ENCODE measurements around the gene BRD4.

Gene BRD4

DNA sequence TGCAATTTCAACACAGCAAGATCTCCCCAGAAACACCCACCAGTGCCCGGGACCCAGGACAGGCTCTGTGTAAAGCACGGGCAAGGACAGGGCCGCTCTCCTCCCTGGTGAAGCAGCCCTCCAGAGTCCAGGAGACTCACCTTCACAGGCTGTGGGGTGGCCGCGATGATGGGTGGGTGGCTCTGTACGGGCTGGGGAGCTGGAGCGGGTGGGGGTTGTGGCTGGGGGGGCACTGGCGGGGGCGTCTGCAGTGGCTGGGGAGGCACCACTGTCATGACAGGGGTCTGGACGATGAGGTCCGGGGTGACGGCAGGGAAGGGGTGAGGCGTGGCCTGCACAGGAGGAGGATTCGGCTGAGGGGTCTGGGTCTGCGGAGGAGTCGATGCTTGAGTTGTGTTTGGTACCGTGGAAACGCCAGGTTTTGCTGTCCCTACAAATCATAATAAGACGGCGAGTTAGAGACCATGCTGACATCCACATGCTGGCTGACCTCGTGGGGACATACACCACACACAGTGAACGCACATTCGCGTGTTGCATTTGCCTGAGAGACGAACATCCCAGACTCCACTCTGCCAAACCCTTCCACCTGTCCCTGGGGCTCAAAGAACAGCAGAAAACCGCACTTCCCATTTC is 67.0 kb downstream of the BRD4 start (continued):
- TF ChIP-seq, protein P1, sequence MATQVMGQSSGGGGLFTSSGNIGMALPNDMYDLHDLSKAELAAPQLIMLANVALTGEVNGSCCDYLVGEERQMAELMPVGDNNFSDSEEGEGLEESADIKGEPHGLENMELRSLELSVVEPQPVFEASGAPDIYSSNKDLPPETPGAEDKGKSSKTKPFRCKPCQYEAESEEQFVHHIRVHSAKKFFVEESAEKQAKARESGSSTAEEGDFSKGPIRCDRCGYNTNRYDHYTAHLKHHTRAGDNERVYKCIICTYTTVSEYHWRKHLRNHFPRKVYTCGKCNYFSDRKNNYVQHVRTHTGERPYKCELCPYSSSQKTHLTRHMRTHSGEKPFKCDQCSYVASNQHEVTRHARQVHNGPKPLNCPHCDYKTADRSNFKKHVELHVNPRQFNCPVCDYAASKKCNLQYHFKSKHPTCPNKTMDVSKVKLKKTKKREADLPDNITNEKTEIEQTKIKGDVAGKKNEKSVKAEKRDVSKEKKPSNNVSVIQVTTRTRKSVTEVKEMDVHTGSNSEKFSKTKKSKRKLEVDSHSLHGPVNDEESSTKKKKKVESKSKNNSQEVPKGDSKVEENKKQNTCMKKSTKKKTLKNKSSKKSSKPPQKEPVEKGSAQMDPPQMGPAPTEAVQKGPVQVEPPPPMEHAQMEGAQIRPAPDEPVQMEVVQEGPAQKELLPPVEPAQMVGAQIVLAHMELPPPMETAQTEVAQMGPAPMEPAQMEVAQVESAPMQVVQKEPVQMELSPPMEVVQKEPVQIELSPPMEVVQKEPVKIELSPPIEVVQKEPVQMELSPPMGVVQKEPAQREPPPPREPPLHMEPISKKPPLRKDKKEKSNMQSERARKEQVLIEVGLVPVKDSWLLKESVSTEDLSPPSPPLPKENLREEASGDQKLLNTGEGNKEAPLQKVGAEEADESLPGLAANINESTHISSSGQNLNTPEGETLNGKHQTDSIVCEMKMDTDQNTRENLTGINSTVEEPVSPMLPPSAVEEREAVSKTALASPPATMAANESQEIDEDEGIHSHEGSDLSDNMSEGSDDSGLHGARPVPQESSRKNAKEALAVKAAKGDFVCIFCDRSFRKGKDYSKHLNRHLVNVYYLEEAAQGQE (tag by site-specific recombination; IDR thresholded peaks at IDR 0.05) = no peak
- no peak for TF ChIP-seq ZNF558 (tag by site-specific recombination; IDR thresholded peaks at IDR 0.05)
- no peak for TF ChIP-seq ZNF302 (tag by site-specific recombination; IDR thresholded peaks at IDR 0.05; ENCODE audit: low read depth)
- TF ChIP-seq ZNF510 (tag by site-specific recombination; IDR thresholded peaks at IDR 0.05; ENCODE audit: insufficient replicate concordance) = no peak

DNA sequence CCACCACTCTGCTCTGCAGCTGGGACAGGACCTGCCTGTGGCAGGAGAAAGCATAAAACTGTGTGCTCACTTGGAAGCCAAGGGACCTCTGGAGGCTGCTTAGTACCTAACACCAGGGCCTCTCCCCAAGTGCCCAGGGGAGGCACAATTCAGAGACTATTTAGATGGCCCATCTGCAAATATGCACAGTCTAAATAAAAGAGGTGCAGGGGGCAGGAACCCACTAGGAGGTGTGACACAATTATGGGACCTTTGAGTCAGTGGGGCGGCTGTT is 67.5 kb downstream of the BRD4 start:
- CTCF ChIA-PET = interaction anchor here (0.6 kb wide), 1 partner anchor 31 kb away, joined by 3 read pairs; no protein-coding TSS in a partner anchor
- no peaks in the 10 kb centered on the region for H3K9me3 ChIP-seq (ENCODE audit: control insufficient read depth, insufficient read depth, low read depth, low read length)
- H3K4me1 ChIP-seq (ENCODE audit: control insufficient read depth, insufficient read depth, low read length) = no peaks in the 10 kb centered on the region
- POLR2A ChIA-PET = no interaction called here
- no peak overlapping the region for H3K27ac ChIP-seq (ENCODE audit: extremely low read depth, low read depth, low read length)
- H3K4me3 ChIP-seq (ENCODE audit: low read depth, low read length) = no peak overlapping the region
- TF ChIP-seq ZNF433 (tag by site-specific recombination; IDR thresholded peaks at IDR 0.05; ENCODE audit: low read depth) (no peak), ZNF654 (tag by site-specific recombination; IDR thresholded peaks at IDR 0.05; ENCODE audit: low read depth) (no peak), ZNF184 (tag by site-specific recombination; IDR thresholded peaks at IDR 0.05) (no peak), ZNF211 (tag by site-specific recombination; IDR thresholded peaks at IDR 0.05; ENCODE audit: low read depth) (no peak), ZNF292 (tag by site-specific recombination; IDR thresholded peaks at IDR 0.05; ENCODE audit: borderline replicate concordance, low read depth) (no peak), ZNF221 (tag by site-specific recombination; IDR thresholded peaks at IDR 0.05; ENCODE audit: borderline replicate concordance) (no peak), ZNF792 (tag by site-specific recombination; IDR thresholded peaks at IDR 0.05) (no peak), ZXDB (tag by site-specific recombination; IDR thresholded peaks at IDR 0.05) (no peak), ZNF37A (tag by site-specific recombination; IDR thresholded peaks at IDR 0.05) (no peak), ZNF302 (tag by site-specific recombination; IDR thresholded peaks at IDR 0.05; ENCODE audit: low read depth) (no peak), SP3 (tag by site-specific recombination; IDR thresholded peaks at IDR 0.05) (no peak), ZFP69B (tag by site-specific recombination; IDR thresholded peaks at IDR 0.05) (no peak), ZNF16 (tag by site-specific recombination; IDR thresholded peaks at IDR 0.05; ENCODE audit: low read depth) (no peak), MEIS1 (CRISPR knock-in tag; IDR thresholded peaks at IDR 0.05; ENCODE audit: borderline replicate concordance) (no peak), ZNF416 (tag by site-specific recombination; IDR thresholded peaks at IDR 0.05) (no peak), ZNF140 (tag by site-specific recombination; IDR thresholded peaks at IDR 0.05) (no peak)
- TF ChIP-seq, protein P2, sequence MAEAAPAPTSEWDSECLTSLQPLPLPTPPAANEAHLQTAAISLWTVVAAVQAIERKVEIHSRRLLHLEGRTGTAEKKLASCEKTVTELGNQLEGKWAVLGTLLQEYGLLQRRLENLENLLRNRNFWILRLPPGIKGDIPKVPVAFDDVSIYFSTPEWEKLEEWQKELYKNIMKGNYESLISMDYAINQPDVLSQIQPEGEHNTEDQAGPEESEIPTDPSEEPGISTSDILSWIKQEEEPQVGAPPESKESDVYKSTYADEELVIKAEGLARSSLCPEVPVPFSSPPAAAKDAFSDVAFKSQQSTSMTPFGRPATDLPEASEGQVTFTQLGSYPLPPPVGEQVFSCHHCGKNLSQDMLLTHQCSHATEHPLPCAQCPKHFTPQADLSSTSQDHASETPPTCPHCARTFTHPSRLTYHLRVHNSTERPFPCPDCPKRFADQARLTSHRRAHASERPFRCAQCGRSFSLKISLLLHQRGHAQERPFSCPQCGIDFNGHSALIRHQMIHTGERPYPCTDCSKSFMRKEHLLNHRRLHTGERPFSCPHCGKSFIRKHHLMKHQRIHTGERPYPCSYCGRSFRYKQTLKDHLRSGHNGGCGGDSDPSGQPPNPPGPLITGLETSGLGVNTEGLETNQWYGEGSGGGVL (tag by site-specific recombination; IDR thresholded peaks at IDR 0.05) = no peak
- TF ChIP-seq, protein P3, sequence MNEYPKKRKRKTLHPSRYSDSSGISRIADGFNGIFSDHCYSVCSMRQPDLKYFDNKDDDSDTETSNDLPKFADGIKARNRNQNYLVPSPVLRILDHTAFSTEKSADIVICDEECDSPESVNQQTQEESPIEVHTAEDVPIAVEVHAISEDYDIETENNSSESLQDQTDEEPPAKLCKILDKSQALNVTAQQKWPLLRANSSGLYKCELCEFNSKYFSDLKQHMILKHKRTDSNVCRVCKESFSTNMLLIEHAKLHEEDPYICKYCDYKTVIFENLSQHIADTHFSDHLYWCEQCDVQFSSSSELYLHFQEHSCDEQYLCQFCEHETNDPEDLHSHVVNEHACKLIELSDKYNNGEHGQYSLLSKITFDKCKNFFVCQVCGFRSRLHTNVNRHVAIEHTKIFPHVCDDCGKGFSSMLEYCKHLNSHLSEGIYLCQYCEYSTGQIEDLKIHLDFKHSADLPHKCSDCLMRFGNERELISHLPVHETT (tag by site-specific recombination; IDR thresholded peaks at IDR 0.05) = no peak
- TF ChIP-seq, protein P4, sequence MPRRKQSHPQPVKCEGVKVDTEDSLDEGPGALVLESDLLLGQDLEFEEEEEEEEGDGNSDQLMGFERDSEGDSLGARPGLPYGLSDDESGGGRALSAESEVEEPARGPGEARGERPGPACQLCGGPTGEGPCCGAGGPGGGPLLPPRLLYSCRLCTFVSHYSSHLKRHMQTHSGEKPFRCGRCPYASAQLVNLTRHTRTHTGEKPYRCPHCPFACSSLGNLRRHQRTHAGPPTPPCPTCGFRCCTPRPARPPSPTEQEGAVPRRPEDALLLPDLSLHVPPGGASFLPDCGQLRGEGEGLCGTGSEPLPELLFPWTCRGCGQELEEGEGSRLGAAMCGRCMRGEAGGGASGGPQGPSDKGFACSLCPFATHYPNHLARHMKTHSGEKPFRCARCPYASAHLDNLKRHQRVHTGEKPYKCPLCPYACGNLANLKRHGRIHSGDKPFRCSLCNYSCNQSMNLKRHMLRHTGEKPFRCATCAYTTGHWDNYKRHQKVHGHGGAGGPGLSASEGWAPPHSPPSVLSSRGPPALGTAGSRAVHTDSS (tag by site-specific recombination; IDR thresholded peaks at IDR 0.05) = no peak
- TF ChIP-seq, protein P5, sequence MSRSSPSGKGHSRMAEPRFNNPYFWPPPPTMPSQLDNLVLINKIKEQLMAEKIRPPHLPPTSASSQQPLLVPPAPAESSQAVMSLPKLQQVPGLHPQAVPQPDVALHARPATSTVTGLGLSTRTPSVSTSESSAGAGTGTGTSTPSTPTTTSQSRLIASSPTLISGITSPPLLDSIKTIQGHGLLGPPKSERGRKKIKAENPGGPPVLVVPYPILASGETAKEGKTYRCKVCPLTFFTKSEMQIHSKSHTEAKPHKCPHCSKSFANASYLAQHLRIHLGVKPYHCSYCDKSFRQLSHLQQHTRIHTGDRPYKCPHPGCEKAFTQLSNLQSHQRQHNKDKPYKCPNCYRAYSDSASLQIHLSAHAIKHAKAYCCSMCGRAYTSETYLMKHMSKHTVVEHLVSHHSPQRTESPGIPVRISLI (tag by site-specific recombination; IDR thresholded peaks at IDR 0.05) = no peak
- H3K36me3 ChIP-seq (ENCODE audit: control insufficient read depth in 2 of 2, insufficient read depth in 1 of 2, low read length in 2 of 2) = peaks cover 45 to 99% of the 10 kb centered on the region in 2 experiments

Data from HEK293 (cell line).